Activated CD4-positive, alpha-beta T cell treated with anti-CD3 and anti-CD28 coated beads for 24 hours (primary cell): ENCODE results near the gene IGFBP4.
A peak's percentile ranks its signal among the peaks of the same experiment; 100 is the strongest.
"Not testable (repeated sequence)": the region's sequence is repeated elsewhere in the genome, so short reads cannot be mapped to it uniquely, and the experiment has no call there.

ENCODE experiments used
- DNase-seq, 2 donors: peaks; one replicate each; pipeline ENCODE4 v3.0.0-alpha.2; 2020; ENCODE audit warnings: low read depth in 2 of 2

The IGFBP4 gene

GRCh38 chr17:40443196-40443987 is at the start of gene IGFBP4:
IGFBP4 (plus strand) TSS chr17:40443450; CDS start chr17:40443736, 286 bp downstream.
- peak; percentile 48 to 53 for DNase-seq

- no peak for DNase-seq
Observed at GRCh38 chr17:40399185-40399584, 44.1 kb upstream of the IGFBP4 start.

GRCh38 chr17:40402668-40403067 is 40.6 kb upstream of the IGFBP4 start:
- DNase-seq = no peak

GRCh38 chr17:40404003-40404402 is 39.2 kb upstream of the IGFBP4 start:
- DNase-seq = no peak

GRCh38 chr17:40407460-40407859 is 35.8 kb upstream of the IGFBP4 start:
- DNase-seq = no peak

- not testable (repeated sequence) for DNase-seq
Observed at GRCh38 chr17:40409540-40409939, 33.7 kb upstream of the IGFBP4 start.

GRCh38 chr17:40410082-40410481 is 33.2 kb upstream of the IGFBP4 start:
- no peak for DNase-seq

- DNase-seq = no peak
Observed at GRCh38 chr17:40411821-40412220, 31.4 kb upstream of the IGFBP4 start.

- no peak for DNase-seq
Observed at GRCh38 chr17:40412880-40413279, 30.4 kb upstream of the IGFBP4 start.

- DNase-seq = not testable (repeated sequence)
Observed at GRCh38 chr17:40414312-40414711, 28.9 kb upstream of the IGFBP4 start.

GRCh38 chr17:40415390-40415789 is 27.9 kb upstream of the IGFBP4 start:
- no peak for DNase-seq

- DNase-seq = no peak
Observed at GRCh38 chr17:40416671-40417070, 26.6 kb upstream of the IGFBP4 start.

- DNase-seq = peak in 1 of 2 donors; percentile 15
Observed at GRCh38 chr17:40417258-40417608, 26.0 kb upstream of the IGFBP4 start.

- DNase-seq = peak; percentile 90 to 96
Observed at GRCh38 chr17:40417609-40418427, 25.4 kb upstream of the IGFBP4 start, which contains the start of gene TOP2A. TOP2A (minus strand) TSS chr17:40417896; CDS start chr17:40417791, 105 bp downstream.

GRCh38 chr17:40418428-40418706 is 24.9 kb upstream of the IGFBP4 start:
- no peak for DNase-seq

- DNase-seq = no peak
Observed at GRCh38 chr17:40419559-40420331, 23.5 kb upstream of the IGFBP4 start.

GRCh38 chr17:40422990-40423633 is 20.1 kb upstream of the IGFBP4 start:
- DNase-seq = no peak

GRCh38 chr17:40425741-40426140 is 17.5 kb upstream of the IGFBP4 start:
- DNase-seq = no peak

- no peak for DNase-seq
Observed at GRCh38 chr17:40427002-40427491, 16.2 kb upstream of the IGFBP4 start.

GRCh38 chr17:40430272-40431230 is 12.7 kb upstream of the IGFBP4 start:
- no peak for DNase-seq
